ENCODE measurements around the gene CAMLG.
A peak's percentile ranks its signal among the peaks of the same experiment; 100 is the strongest.
"Not testable (repeated sequence)": the region's sequence is repeated elsewhere in the genome, so short reads cannot be mapped to it uniquely, and the experiment has no call there.

Gene CAMLG

DNA sequence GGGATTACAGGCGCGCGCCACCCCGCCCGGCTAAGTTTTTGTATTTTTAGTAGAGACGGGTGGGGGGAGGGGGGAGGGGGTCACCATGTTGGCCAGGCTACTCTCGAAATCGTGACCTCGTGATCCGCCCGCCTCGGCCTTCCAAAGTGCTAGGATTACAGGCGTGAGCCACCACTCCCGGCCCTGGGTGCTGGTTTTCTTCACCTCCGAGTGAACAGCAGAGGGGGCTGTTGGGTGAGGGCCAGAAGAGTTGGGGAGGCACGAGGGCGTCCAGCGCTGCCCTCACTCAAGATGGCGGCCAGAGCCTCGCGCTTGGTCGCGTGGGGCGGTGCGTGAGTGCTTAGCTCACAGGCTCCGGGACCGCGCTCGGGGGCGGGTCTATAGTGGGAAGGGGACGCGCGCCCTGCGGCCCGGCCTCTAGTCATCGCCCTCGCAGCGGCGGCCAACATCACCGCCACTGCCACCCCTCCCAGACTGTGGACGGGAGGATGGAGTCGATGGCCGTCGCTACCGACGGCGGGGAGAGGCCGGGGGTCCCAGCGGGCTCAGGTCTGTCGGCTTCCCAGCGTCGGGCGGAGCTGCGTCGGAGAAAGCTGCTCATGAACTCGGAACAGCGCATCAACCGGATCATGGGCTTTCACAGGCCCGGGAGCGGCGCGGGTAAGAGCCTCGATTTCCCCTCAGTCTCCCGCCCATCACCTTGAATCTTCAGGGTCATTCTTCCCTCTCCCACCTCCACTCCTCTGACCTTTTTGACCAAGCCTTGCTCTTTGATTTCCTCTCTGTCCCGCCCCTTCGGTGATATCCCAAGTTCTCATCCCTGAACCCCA is at the start of gene CAMLG:
Gene CAMLG, plus strand, starts transcription at position 416 of the 830 bp plus-strand sequence. Its CDS starts 73 bp downstream, at position 489.
- DNase-seq (ENCODE audit: low read depth): peak; percentile 96

GRCh38 chr5:134690144-134690543 is 48.2 kb upstream of the CAMLG start:
- not testable (repeated sequence) for DNase-seq (ENCODE audit: low read depth)

DNA sequence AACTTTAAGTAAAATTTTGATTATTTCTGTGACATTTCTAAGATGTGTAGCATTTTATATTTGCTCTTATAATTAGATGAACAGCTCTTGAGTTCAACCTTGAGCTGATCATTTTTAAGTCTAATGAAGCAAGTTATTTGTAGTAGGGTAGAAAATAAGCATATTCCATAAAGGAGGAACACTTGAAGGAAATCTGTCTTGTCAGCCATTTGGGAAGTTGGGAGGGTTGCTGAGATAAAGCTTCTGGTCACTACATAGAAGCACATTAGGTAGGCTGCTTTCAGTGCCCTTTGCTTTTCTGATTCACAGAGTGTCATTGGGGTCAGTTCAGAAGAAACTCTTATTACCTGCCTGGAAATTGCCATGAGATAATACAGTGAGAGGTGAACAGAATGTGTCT is 45.6 kb upstream of the CAMLG start:
- DNase-seq (ENCODE audit: low read depth): no peak

GRCh38 chr5:134708301-134708700 is 30.0 kb upstream of the CAMLG start:
- DNase-seq (ENCODE audit: low read depth): no peak

DNA sequence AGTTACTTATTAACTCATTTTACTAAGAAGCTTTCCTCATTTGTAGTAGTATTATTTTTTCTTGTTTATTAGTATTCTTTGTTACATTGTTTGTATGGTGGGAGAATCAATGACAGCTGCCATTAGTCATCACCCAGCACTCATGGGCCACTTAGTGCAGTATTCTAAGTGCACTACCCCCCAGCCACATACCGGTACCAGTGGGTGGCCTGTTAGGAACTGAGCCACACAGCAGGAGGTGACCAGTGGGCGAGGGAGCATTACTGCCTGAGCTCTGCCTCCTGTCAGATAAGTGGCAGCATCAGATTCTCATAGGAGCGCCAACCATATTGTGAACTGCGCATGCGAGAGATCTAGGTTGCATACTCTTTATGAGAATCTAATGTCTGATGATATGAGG is 24.2 kb upstream of the CAMLG start:
- DNase-seq (ENCODE audit: low read depth): no peak

- no peak for DNase-seq (ENCODE audit: low read depth)
These were observed 23.8 kb upstream of the CAMLG start for GRCh38 chr5:134714541-134714940.

DNA sequence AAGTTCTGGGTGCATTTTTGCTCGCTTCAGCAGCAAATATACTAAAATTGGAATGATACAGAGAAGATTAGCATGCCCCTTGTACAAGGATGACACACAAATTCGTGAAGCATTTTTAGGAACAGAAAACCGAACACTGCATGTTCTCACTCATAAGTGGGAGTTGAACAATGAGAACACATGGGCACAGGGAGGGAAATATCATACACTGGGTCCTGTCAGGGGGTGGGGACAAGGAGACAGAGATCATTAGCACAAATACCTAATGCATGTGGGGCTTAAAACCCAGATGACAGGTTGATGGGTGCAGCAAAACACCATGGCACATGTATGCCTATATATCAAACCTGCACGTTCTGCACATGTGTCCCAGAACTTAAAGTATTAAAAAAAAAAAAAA is 22.9 kb upstream of the CAMLG start:
- not testable (repeated sequence) for DNase-seq (ENCODE audit: low read depth)

DNA sequence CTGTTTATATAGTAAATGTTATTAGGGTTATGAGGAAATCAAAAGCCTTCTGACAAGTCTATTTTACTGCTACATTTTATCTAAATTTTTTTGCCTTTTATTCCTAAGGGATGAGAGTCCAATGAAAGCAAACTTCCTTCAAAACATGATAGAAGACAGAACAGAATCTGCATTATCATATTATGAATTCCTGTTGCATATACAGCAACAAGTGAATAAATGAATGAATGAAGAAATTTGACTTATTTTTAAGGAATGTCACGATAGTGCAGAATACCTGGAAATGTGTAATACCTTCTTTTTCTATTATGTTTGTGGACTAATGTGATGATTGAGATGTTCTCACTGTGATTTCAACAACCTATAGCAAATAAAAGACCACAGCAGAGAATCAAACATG is 13.5 kb upstream of the CAMLG start:
- DNase-seq (ENCODE audit: low read depth): no peak

- DNase-seq (ENCODE audit: low read depth): no peak
These were observed 5.5 kb upstream of the CAMLG start for GRCh38 chr5:134732819-134733218.

DNA sequence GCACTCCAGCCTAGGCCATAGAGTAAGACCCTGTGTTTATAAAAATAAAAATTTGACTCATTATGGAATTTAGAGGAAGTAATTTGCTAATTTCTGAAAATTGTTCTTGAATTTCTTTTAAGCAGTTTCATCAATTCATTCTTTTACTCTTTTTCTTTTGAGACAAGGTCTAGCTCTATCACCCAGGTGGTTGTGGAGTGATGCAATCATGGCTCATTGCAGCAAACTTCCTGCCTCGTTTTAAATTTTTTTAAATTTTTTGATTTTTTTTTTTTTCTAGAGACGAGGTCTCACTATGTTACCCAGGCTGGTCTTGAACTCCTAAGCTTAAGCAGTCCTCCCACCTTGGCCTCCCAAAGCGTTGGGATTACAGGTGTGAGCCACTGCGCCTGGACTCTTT is 3.1 kb upstream of the CAMLG start:
- DNase-seq (ENCODE audit: low read depth): no peak

- no peak for DNase-seq (ENCODE audit: low read depth)
These were observed 2.1 kb upstream of the CAMLG start for GRCh38 chr5:134736173-134736812.

- DNase-seq (ENCODE audit: low read depth): no peak
These were observed 764 bp downstream of the CAMLG start for GRCh38 chr5:134738963-134739661.

- no peak for DNase-seq (ENCODE audit: low read depth)
These were observed 2.7 kb downstream of the CAMLG start for GRCh38 chr5:134741052-134741451.

- no peak for DNase-seq (ENCODE audit: low read depth)
These were observed 3.8 kb downstream of the CAMLG start for GRCh38 chr5:134742134-134742533.

- DNase-seq (ENCODE audit: low read depth): no peak
These were observed 11.1 kb downstream of the CAMLG start for GRCh38 chr5:134749415-134749814.

DNA sequence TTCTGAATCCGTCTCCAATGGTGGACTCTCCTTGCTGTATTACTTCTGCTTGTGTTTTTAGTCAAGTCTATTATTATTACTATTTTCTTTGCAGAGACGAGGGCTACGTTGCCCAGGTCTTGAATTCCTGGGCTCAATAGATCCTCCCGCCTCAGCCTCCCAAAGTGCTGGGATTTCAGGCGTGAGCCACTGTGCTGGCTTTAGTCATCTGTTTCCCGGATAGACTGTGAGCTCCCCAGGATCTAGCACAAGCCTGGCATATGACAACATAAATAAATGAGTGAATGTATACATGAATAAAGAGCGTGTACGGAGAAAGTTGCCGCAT is 19.8 kb downstream of the CAMLG start:
- DNase-seq (ENCODE audit: low read depth): no peak

DNA sequence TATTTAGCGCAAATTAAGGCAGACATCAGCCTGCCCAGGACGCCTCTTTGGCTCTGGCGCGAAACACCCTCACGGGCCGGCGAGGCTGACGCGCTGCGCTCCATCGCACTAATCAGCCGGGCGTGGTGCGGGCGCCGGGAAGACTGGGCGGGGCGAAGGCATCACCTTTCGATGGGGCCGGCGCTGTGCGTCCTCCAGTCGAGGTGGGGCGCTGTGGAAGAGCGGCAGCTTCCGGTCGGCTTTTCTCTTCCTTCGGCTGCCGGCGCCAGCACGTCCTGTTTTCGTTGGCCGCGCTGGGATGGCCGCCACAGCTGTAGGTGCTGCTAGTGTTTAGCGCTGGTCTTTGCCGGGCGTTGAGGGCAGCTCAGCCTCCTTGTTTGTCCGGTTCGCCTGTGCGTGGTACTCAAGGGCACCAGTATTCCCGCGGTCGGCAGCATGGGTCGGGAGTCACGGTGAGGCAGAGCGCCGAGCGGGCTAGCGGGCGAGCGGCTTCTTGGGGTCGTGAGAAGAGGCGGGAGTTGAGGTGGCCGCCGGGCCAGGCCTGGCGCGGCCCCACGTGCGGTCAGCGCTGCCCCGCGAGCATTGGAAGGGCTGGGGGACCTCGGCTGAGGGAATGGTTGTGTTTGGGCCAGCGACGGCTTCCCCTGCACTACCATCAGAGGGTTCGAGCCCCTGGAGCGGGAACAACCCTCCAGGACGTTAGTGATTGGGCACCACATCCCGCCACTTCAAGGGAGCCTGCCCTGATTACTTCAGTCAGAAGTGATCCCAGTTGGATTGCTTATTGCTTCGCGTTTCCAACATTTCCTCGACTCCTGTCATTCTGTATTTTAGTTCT is 20.4 kb downstream of the CAMLG start, which contains the start of gene DDX46:
Gene DDX46, plus strand, starts transcription at position 276 of the 838 bp plus-strand sequence. Its CDS starts 160 bp downstream, at position 436.
- peak; percentile 92 for DNase-seq (ENCODE audit: low read depth)

- not testable (repeated sequence) for DNase-seq (ENCODE audit: low read depth)
These were observed 29.4 kb downstream of the CAMLG start for GRCh38 chr5:134767528-134768291.

DNA sequence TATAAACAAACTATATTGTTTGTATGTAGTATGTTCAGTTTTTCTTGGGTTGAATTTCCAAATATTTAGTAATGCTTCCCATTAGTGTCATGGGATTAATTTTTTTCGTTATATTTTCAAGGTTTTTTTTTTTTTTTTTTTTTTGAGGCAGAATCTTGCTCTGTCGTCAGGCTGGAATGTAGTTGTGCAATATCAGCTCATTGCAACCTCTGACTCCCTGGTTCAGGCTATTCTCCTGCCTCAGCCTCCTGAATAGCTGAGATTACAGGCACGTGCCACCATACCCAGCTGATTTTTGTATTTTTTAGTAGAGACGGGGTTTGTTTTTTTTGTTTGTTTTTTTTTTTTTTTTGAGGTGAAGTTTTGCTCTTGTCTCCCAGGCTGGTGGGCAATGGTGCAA is 30.9 kb downstream of the CAMLG start:
- no peak for DNase-seq (ENCODE audit: low read depth)

GRCh38 chr5:134772461-134773125 is 34.2 kb downstream of the CAMLG start:
- no peak for DNase-seq (ENCODE audit: low read depth)

DNA sequence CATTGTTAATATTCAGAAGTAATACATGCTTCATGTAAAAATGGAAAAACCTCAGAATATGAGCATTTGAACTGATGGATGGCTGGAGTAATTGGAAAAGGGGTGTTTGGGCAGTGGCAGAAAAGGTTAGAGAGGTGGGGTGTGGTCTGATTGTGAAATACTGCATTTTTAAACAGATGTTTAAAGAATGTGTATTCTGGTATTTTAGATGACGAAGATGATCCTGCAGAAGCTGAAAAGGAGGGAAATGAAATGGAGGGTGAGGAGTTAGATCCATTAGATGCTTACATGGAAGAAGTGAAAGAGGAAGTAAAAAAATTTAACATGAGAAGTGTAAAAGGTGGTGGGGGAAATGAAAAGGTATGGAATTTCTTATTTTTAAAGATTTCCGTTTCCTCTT is 39.0 kb downstream of the CAMLG start:
- no peak for DNase-seq (ENCODE audit: low read depth)

All from stimulated activated CD8-positive, alpha-beta memory T cell treated with anti-CD3 and anti-CD28 coated beads, Interleukin-4, amount 100 ng/mL, for 24 hours (primary cell).